K562 (cell line): ENCODE data around the gene GRIN2D. TPM values are rescaled to one million over a fixed set of nuclear protein-coding genes. Genes with fewer than 3 reads are reported as not detected.

Source experiments
- CBFA2T2 ChIP-seq: fragments of 450-650 bp; conservative IDR thresholded peaks from 2 replicates; pipeline ENCODE4 v1.6.1; 2017; ENCODE audit warnings: mild to moderate bottlenecking
- CTCFL ChIP-seq: IDR thresholded peaks from 2 replicates; pipeline ENCODE4 v1.6.1; 2011; ENCODE audit warnings: borderline replicate concordance, low read depth, mild to moderate bottlenecking, moderate library complexity, low read length; ENCODE audit not compliant: insufficient read depth, poor library complexity, severe bottlenecking
- TAL1 ChIP-seq: fragments of 450-650 bp; IDR thresholded peaks from 2 replicates; pipeline ENCODE4 v1.6.1; 2016; ENCODE audit warnings: mild to moderate bottlenecking
- TEAD4 ChIP-seq, 2 experiments: sonication (generic) in 1 of 2; formaldehyde crosslinking in 1 of 2; IDR thresholded peaks; 2 replicates each; pipeline versions ENCODE4 v1.6.1 to v1.8.0; 2012 to 2022; ENCODE audit warnings: borderline replicate concordance in 1 of 2, inconsistent platforms in 1 of 2, low read length in 1 of 2, mild to moderate bottlenecking in 1 of 2, missing genetic modification reagents in 1 of 2
- U2AF2 ChIP-seq: fragments of 200-400 bp; formaldehyde crosslinking; optimal IDR thresholded peaks from 2 replicates; pipeline ENCODE3; 2017; ENCODE audit warnings: low read depth, mild to moderate bottlenecking, low read length
- ZNF589 ChIP-seq: fragments of 200-800 bp; sonication (Bioruptor generic); IDR thresholded peaks from 2 replicates; pipeline ENCODE4 v1.6.1; 2016; ENCODE audit warnings: low read depth, missing genetic modification characterization, missing compliant biosample characterization
- ZNF717 ChIP-seq: fragments of 250-450 bp; sonication (Bioruptor Pico); IDR thresholded peaks from 2 replicates; pipeline ENCODE4 v1.5.0; 2021
- polyA plus RNA-seq, 8 experiments: library from polyadenylated mRNA; depleted of rRNA in 4 of 8; stranded (reverse) in 5 of 8; unstranded in 3 of 8; fragments of >200 nt; fragmentation: Nextera tagmentation in 2 of 8; fragmentation: Illumina TruSeq in 1 of 8; extraction: Ambion mirVana in 2 of 8; extraction: Trizol in 1 of 8; gene quantifications; 2 replicates each; pipeline versions ENCODE4 v1.2.1 to v1.2.3, GENCODE V29; 2011 to 2014; ENCODE audit warnings: inconsistent platforms in 1 of 8, missing spikeins in 1 of 8
- total RNA-seq, 7 experiments: library from RNA; depleted of rRNA in 6 of 7; stranded (reverse); fragments of >200 nt in 6 of 7; fragmentation: Illumina TruSeq in 2 of 7; extraction: Trizol in 2 of 7; gene quantifications; 2 replicates each; pipeline versions ENCODE4 v1.2.1 to v1.2.3, GENCODE V29; 2011 to 2021; ENCODE audit warnings: low replicate concordance in 1 of 7
- TF ChIP-seq, protein P1 (sequence below), 2 experiments: IDR thresholded peaks; 2 replicates each; pipeline ENCODE4 v1.6.1; 2012; ENCODE audit warnings: improper control_type of control experiment in 2 of 2, low read depth in 2 of 2, low read length in 2 of 2, borderline replicate concordance in 1 of 2
- TF ChIP-seq, protein P2 (sequence below): fragments of 250-450 bp; sonication (Bioruptor Pico); IDR thresholded peaks from 2 replicates; pipeline ENCODE4 v1.8.0; 2022; ENCODE audit warnings: inconsistent platforms
- TF ChIP-seq, protein P3 (sequence below), 2 experiments: fragments of 150-350 bp in 1 of 2; IDR thresholded peaks; 2 replicates each; pipeline ENCODE4 v1.6.1; 2012 to 2016; ENCODE audit warnings: low read depth in 2 of 2, low read length in 2 of 2, mild to moderate bottlenecking in 1 of 2, moderate library complexity in 1 of 2
- TF ChIP-seq, protein P4 (sequence below): sonication (generic); formaldehyde crosslinking; IDR thresholded peaks from 2 replicates; pipeline ENCODE4 v1.8.1; 2023; ENCODE audit warnings: missing genetic modification reagents, mild to moderate bottlenecking, borderline replicate concordance

The GRIN2D gene
- total and polyA plus RNA-seq, 9 of the 15 experiments (the other 6 are each of a cell fraction or from before 2014, with no cell fraction given): 0.32 to 31.5 (median 1.8) TPM

GRCh38 chr19:48363500-48363809, 30.0 kb upstream of the GRIN2D start (continued):
- no peak for TF ChIP-seq CTCFL
- 0 out of 2 replicates have a peak, but pooled peaks have one; percentile 6 for TF ChIP-seq TAL1
- no peak for TF ChIP-seq ZNF717 (CRISPR knock-in tag)
- no peak for TF ChIP-seq TEAD4 (IDR thresholded peaks at IDR 0.05; ENCODE audit: low read length)
- no peak for TF ChIP-seq TEAD4 (CRISPR knock-in tag; IDR thresholded peaks at IDR 0.05; ENCODE audit: borderline replicate concordance)
- TF ChIP-seq, protein P1, sequence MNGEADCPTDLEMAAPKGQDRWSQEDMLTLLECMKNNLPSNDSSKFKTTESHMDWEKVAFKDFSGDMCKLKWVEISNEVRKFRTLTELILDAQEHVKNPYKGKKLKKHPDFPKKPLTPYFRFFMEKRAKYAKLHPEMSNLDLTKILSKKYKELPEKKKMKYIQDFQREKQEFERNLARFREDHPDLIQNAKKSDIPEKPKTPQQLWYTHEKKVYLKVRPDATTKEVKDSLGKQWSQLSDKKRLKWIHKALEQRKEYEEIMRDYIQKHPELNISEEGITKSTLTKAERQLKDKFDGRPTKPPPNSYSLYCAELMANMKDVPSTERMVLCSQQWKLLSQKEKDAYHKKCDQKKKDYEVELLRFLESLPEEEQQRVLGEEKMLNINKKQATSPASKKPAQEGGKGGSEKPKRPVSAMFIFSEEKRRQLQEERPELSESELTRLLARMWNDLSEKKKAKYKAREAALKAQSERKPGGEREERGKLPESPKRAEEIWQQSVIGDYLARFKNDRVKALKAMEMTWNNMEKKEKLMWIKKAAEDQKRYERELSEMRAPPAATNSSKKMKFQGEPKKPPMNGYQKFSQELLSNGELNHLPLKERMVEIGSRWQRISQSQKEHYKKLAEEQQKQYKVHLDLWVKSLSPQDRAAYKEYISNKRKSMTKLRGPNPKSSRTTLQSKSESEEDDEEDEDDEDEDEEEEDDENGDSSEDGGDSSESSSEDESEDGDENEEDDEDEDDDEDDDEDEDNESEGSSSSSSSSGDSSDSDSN (IDR thresholded peaks at IDR 0.05; ENCODE audit: borderline replicate concordance in 1 of 2, low read depth in 2 of 2, low read length in 2 of 2): no peak
- TF ChIP-seq ZNF589 (CRISPR knock-in tag): peak; percentile 81; the same call in 1 of the 2 replicates
- TF ChIP-seq U2AF2: no peak
- TF ChIP-seq, protein P2, sequence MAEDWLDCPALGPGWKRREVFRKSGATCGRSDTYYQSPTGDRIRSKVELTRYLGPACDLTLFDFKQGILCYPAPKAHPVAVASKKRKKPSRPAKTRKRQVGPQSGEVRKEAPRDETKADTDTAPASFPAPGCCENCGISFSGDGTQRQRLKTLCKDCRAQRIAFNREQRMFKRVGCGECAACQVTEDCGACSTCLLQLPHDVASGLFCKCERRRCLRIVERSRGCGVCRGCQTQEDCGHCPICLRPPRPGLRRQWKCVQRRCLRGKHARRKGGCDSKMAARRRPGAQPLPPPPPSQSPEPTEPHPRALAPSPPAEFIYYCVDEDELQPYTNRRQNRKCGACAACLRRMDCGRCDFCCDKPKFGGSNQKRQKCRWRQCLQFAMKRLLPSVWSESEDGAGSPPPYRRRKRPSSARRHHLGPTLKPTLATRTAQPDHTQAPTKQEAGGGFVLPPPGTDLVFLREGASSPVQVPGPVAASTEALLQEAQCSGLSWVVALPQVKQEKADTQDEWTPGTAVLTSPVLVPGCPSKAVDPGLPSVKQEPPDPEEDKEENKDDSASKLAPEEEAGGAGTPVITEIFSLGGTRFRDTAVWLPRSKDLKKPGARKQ (CRISPR knock-in tag): no peak
- TF ChIP-seq, protein P3, sequence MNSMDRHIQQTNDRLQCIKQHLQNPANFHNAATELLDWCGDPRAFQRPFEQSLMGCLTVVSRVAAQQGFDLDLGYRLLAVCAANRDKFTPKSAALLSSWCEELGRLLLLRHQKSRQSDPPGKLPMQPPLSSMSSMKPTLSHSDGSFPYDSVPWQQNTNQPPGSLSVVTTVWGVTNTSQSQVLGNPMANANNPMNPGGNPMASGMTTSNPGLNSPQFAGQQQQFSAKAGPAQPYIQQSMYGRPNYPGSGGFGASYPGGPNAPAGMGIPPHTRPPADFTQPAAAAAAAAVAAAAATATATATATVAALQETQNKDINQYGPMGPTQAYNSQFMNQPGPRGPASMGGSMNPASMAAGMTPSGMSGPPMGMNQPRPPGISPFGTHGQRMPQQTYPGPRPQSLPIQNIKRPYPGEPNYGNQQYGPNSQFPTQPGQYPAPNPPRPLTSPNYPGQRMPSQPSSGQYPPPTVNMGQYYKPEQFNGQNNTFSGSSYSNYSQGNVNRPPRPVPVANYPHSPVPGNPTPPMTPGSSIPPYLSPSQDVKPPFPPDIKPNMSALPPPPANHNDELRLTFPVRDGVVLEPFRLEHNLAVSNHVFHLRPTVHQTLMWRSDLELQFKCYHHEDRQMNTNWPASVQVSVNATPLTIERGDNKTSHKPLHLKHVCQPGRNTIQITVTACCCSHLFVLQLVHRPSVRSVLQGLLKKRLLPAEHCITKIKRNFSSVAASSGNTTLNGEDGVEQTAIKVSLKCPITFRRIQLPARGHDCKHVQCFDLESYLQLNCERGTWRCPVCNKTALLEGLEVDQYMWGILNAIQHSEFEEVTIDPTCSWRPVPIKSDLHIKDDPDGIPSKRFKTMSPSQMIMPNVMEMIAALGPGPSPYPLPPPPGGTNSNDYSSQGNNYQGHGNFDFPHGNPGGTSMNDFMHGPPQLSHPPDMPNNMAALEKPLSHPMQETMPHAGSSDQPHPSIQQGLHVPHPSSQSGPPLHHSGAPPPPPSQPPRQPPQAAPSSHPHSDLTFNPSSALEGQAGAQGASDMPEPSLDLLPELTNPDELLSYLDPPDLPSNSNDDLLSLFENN (IDR thresholded peaks at IDR 0.05; ENCODE audit: low read depth in 2 of 2, low read length in 2 of 2): no peak; a peak in 1 of 4 replicates
- TF ChIP-seq, protein P4, sequence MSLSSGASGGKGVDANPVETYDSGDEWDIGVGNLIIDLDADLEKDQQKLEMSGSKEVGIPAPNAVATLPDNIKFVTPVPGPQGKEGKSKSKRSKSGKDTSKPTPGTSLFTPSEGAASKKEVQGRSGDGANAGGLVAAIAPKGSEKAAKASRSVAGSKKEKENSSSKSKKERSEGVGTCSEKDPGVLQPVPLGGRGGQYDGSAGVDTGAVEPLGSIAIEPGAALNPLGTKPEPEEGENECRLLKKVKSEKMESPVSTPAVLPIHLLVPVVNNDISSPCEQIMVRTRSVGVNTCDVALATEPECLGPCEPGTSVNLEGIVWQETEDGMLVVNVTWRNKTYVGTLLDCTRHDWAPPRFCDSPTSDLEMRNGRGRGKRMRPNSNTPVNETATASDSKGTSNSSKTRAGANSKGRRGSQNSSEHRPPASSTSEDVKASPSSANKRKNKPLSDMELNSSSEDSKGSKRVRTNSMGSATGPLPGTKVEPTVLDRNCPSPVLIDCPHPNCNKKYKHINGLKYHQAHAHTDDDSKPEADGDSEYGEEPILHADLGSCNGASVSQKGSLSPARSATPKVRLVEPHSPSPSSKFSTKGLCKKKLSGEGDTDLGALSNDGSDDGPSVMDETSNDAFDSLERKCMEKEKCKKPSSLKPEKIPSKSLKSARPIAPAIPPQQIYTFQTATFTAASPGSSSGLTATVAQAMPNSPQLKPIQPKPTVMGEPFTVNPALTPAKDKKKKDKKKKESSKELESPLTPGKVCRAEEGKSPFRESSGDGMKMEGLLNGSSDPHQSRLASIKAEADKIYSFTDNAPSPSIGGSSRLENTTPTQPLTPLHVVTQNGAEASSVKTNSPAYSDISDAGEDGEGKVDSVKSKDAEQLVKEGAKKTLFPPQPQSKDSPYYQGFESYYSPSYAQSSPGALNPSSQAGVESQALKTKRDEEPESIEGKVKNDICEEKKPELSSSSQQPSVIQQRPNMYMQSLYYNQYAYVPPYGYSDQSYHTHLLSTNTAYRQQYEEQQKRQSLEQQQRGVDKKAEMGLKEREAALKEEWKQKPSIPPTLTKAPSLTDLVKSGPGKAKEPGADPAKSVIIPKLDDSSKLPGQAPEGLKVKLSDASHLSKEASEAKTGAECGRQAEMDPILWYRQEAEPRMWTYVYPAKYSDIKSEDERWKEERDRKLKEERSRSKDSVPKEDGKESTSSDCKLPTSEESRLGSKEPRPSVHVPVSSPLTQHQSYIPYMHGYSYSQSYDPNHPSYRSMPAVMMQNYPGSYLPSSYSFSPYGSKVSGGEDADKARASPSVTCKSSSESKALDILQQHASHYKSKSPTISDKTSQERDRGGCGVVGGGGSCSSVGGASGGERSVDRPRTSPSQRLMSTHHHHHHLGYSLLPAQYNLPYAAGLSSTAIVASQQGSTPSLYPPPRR (CRISPR knock-in tag): no peak
- no peak for TF ChIP-seq CBFA2T2
